Loucy (cell line): ENCODE data around the gene TNS4.

Source experiments
- H2AFZ ChIP-seq: fragments of 200-600 bp; sonication (generic); 2 replicates; pipeline ENCODE4 v1.6.0; 2016; ENCODE audit warnings: antibody characterized with exemption, mild to moderate bottlenecking, low read length, moderate library complexity
- H3F3A ChIP-seq: fragments of 200-600 bp; 2 replicates; pipeline ENCODE4 v1.6.0; 2016; ENCODE audit warnings: antibody characterized with exemption, low read depth, mild to moderate bottlenecking
- H3K27me3 ChIP-seq: fragments of 200-600 bp; sonication (generic); 2 replicates; pipeline ENCODE4 v1.6.1; 2014; ENCODE audit warnings: low read length, mild to moderate bottlenecking; ENCODE audit not compliant: insufficient read depth, poor library complexity, severe bottlenecking
- H3K36me3 ChIP-seq: fragments of 200-600 bp; sonication (generic); 2 replicates; pipeline ENCODE4 v1.6.1; 2016; ENCODE audit warnings: low read length; ENCODE audit not compliant: insufficient read depth
- H3K4me1 ChIP-seq: fragments of 200-600 bp; sonication (generic); 2 replicates; pipeline ENCODE4 v1.5.1; 2014; ENCODE audit warnings: low read length, mild to moderate bottlenecking; ENCODE audit not compliant: insufficient read depth, poor library complexity, severe bottlenecking
- H3K4me2 ChIP-seq: fragments of 200-600 bp; sonication (generic); 2 replicates; pipeline ENCODE4 v1.6.0; 2014; ENCODE audit warnings: antibody characterized with exemption, low read length, low read depth, mild to moderate bottlenecking; ENCODE audit not compliant: poor library complexity, severe bottlenecking
- H3K4me3 ChIP-seq: fragments of 200-600 bp; sonication (generic); 2 replicates; pipeline ENCODE4 v1.5.1; 2014; ENCODE audit warnings: low read length, mild to moderate bottlenecking, mixed read lengths; ENCODE audit not compliant: poor library complexity, severe bottlenecking
- H3K79me2 ChIP-seq: fragments of 200-600 bp; sonication (generic); 2 replicates; pipeline ENCODE4 v1.6.1; 2014; ENCODE audit warnings: low read length; ENCODE audit not compliant: insufficient read depth
- H3K9ac ChIP-seq: fragments of 200-600 bp; sonication (generic); 2 replicates; pipeline ENCODE4 v1.6.0; 2014; ENCODE audit warnings: mild to moderate bottlenecking, low read depth, low read length, moderate library complexity; ENCODE audit not compliant: poor library complexity, severe bottlenecking
- H3K9me2 ChIP-seq: fragments of 200-600 bp; sonication (generic); replicated peaks from 2 replicates; pipeline ENCODE4 v1.6.1; 2016; ENCODE audit warnings: low read depth, low read length, mixed read lengths
- H3K9me3 ChIP-seq: fragments of 200-600 bp; sonication (generic); 2 replicates; pipeline ENCODE4 v1.6.1; 2014; ENCODE audit warnings: mild to moderate bottlenecking, antibody characterized with exemption, low read length, low read depth; ENCODE audit not compliant: insufficient read depth
- H4K20me1 ChIP-seq: fragments of 200-600 bp; sonication (generic); 2 replicates; pipeline ENCODE4 v1.6.0; 2014; ENCODE audit warnings: antibody characterized with exemption, low read length, mild to moderate bottlenecking; ENCODE audit not compliant: insufficient read depth, poor library complexity, severe bottlenecking
- EZH2phosphoT487 ChIP-seq: fragments of 200-600 bp; IDR thresholded peaks from 2 replicates; pipeline ENCODE4 v1.6.1; 2018; ENCODE audit warnings: antibody characterized with exemption, mild to moderate bottlenecking, moderate library complexity, borderline replicate concordance
- TF ChIP-seq, protein P1 (sequence below): fragments of 200-600 bp; sonication (generic); conservative IDR thresholded peaks from 2 replicates; pipeline ENCODE4 v1.5.1; 2014; ENCODE audit warnings: mild to moderate bottlenecking, antibody characterized with exemption, low read length

The TNS4 gene

GRCh38 chr17:40519089-40519775, 17.8 kb upstream of the TNS4 start:
- H3K9ac ChIP-seq: peak overlapping the region; percentile 57

DNA sequence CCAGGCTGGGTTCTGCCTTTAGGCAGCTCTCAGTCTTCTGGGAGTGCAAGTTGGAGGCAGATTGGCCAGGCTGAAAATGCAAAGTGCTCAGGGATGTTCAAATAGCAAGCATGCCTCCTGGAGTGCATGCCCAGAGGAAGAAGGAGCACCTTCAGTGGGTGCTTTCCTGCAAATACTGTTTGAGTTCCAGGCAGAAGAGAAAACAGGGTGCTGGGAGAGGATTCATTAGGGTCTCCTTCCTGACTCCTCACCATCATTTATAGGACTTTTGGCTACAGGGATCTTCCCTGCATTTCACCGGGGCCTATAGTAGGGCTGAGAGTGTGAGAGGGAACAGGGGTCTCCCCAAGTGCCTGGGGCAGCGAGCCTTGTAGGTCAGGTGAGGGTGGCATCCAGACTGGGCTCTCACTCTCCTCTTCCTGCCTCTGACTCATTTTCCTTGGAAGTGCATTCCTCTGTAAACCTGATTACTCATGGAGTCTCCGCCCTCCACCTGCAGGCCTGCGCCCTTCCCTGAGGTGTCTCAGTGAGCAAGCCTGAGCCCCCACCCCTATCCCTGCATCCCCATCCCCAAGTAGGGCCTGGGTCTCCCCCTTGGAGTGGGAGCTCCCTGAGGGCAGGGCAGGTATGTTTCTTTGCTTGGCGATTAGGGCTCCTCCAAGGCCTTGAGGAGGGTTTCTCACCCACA, 17.1 kb upstream of the TNS4 start:
- Histone ChIP-seq H3K4me3 (peak overlapping the region; percentile 11), H3K4me1 (peaks cover 60% of the 10 kb centered on the region), H3K27me3 (no peaks in the 10 kb centered on the region), H3K9me2 (no peaks in the 10 kb centered on the region), H3F3A (peaks cover 3% of the 10 kb centered on the region), H3K36me3 (no peaks in the 10 kb centered on the region), H3K9me3 (no peaks in the 10 kb centered on the region), H2AFZ (no peak overlapping the region), H4K20me1 (no peaks in the 10 kb centered on the region), H3K79me2 (no peaks in the 10 kb centered on the region), H3K9ac (peak overlapping the region; percentile 57), H3K4me2 (peak overlapping the region; percentile 47)
- TF ChIP-seq EZH2phosphoT487: no peak

More at GRCh38 chr17:40519089-40519775, 17.8 kb upstream of the TNS4 start:
- Histone ChIP-seq H3K27me3 (no peaks in the 10 kb centered on the region), H3K4me2 (peak overlapping the region; percentile 2), H3K79me2 (no peaks in the 10 kb centered on the region), H2AFZ (no peak overlapping the region), H4K20me1 (no peaks in the 10 kb centered on the region), H3K4me1 (peaks cover 60% of the 10 kb centered on the region), H3K9me3 (no peaks in the 10 kb centered on the region), H3K4me3 (no peak overlapping the region), H3K36me3 (no peaks in the 10 kb centered on the region), H3F3A (peaks cover 3% of the 10 kb centered on the region), H3K9me2 (no peaks in the 10 kb centered on the region)
- no peak for TF ChIP-seq EZH2phosphoT487
- TF ChIP-seq, protein P1, sequence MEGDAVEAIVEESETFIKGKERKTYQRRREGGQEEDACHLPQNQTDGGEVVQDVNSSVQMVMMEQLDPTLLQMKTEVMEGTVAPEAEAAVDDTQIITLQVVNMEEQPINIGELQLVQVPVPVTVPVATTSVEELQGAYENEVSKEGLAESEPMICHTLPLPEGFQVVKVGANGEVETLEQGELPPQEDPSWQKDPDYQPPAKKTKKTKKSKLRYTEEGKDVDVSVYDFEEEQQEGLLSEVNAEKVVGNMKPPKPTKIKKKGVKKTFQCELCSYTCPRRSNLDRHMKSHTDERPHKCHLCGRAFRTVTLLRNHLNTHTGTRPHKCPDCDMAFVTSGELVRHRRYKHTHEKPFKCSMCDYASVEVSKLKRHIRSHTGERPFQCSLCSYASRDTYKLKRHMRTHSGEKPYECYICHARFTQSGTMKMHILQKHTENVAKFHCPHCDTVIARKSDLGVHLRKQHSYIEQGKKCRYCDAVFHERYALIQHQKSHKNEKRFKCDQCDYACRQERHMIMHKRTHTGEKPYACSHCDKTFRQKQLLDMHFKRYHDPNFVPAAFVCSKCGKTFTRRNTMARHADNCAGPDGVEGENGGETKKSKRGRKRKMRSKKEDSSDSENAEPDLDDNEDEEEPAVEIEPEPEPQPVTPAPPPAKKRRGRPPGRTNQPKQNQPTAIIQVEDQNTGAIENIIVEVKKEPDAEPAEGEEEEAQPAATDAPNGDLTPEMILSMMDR: no peak

DNA sequence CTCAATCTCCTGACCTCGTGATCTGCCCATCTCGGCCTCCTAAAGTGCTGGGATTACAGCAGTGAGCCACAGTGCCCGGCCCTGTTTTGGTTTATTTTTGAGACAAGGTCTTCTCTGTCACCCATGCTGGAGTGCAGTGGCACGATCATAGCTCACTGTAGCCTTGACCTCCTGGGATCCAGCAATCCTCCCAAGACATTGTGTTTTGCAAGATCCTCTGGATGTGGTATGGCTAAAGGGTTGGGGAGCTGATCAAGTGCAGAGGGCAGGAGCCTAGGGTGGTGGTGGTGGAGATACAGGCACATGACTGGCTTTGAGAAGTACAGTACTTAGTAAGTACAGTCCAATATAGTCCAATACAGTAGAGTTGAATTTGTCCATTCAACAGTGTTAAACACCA, 16.6 kb upstream of the TNS4 start:
- no peaks in the 10 kb centered on the region for H3K9me3 ChIP-seq
- H3K4me1 ChIP-seq: peaks cover 60% of the 10 kb centered on the region
- peak overlapping the region; percentile 47 for H3K4me2 ChIP-seq

More for the DNA sequence above, 16.6 kb upstream of the TNS4 start:
- Histone ChIP-seq H3K4me3 (peak overlapping the region; percentile 11), H2AFZ (no peak overlapping the region), H4K20me1 (no peaks in the 10 kb centered on the region), H3K27me3 (no peaks in the 10 kb centered on the region), H3K36me3 (no peaks in the 10 kb centered on the region), H3F3A (peaks cover 3% of the 10 kb centered on the region), H3K79me2 (no peaks in the 10 kb centered on the region), H3K9ac (peak overlapping the region; percentile 57), H3K9me2 (no peaks in the 10 kb centered on the region)
- TF ChIP-seq, protein P1: no peak
- no peak for TF ChIP-seq EZH2phosphoT487
